Osteocyte (in vitro differentiated cells): Measurements from ENCODE around the gene ETF1. TPM values are rescaled to one million over a fixed set of nuclear protein-coding genes. Genes with fewer than 3 reads are reported as not detected.

Source experiments
- DNase-seq: peaks from one replicate; pipeline ENCODE4 v3.0.0; 2021; ENCODE audit warnings: mixed read lengths; ENCODE audit not compliant: unreplicated experiment; ENCODE audit errors: extremely low spot score
- H3K27ac Mint-ChIP-seq: one replicate; pipeline ENCODE4 v1.8.0; 2021; ENCODE audit warnings: mild to moderate bottlenecking, mixed read lengths; ENCODE audit not compliant: unreplicated experiment
- H3K27me3 Mint-ChIP-seq: one replicate; pipeline ENCODE4 v1.8.0; 2021; ENCODE audit warnings: mixed read lengths; ENCODE audit not compliant: unreplicated experiment
- H3K36me3 Mint-ChIP-seq: one replicate; pipeline ENCODE4 v1.8.0; 2021; ENCODE audit warnings: mixed read lengths; ENCODE audit not compliant: unreplicated experiment
- H3K4me1 Mint-ChIP-seq: one replicate; pipeline ENCODE4 v1.8.0; 2021; ENCODE audit warnings: mixed read lengths; ENCODE audit not compliant: unreplicated experiment
- H3K4me3 Mint-ChIP-seq: one replicate; pipeline ENCODE4 v1.8.0; 2021; ENCODE audit warnings: mild to moderate bottlenecking, moderate library complexity, mixed read lengths; ENCODE audit not compliant: unreplicated experiment
- H3K9me3 Mint-ChIP-seq: one replicate; pipeline ENCODE4 v1.8.0; 2021; ENCODE audit warnings: mixed read lengths; ENCODE audit not compliant: unreplicated experiment
- CTCF ChIP-seq: fragments of 200-600 bp; sonication (generic); IDR thresholded peaks from 2 replicates; pipeline ENCODE4 v1.5.0; 2021; ENCODE audit warnings: antibody characterized with exemption, mild to moderate bottlenecking, moderate library complexity
- total RNA-seq: library from RNA; stranded (reverse); gene quantifications from 2 replicates; pipeline ENCODE4 v1.2.1, GENCODE V29; 2021

The ETF1 gene
- total RNA-seq, 1 donor from 2014 or later: 88.3 TPM

DNA sequence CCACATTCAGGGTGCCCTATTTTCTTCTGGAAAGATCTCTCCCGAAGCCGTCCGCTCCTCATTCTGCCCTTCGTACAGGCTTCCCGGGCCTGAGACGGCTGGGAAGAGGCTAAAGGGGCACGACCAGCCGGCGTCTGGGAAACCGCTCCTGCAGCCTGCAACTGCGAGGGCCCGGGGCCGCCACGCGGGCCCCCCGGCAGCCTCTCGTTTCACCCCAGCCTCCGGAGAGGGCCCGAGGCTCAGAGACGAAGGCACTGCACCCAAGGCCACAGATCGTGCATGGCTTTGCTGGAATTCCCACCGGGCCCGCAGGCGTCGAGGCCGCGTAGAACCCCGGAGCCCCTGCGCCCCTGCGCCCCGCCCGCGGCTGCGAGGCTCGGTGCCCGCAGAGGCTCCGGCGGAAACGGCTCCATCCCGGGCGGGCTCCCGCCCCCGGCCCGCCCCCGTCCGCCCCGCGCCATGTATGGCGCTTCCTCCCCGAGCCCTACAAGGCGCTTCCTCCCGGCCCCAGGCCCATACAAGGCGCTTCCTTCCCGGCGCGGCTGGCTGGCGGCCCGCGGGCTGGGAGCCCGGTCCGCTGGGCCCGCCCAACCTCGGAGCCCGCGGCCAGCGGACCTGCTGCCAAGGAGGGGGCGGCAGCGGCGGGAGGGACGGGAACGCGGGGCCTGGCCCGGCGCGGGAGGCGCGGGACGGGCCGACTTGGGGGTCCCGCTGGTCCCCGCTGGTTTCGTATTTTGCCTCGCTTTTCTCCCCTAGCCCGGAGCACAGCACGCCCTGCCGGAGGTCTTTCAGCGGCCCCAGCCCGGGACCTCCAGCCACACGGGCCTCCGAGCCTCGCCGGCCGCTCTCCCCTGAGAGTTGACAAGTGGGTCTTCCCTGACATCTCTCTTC lies 51.1 kb downstream of the ETF1 start:
- Mint-ChIP-seq H3K4me3 (peak overlapping the region; percentile 76), H3K27ac (peak overlapping the region; percentile 63), H3K27me3 (peaks cover 25% of the 10 kb centered on the region), H3K9me3 (no peaks in the 10 kb centered on the region), H3K4me1 (peaks cover 11% of the 10 kb centered on the region), H3K36me3 (no peaks in the 10 kb centered on the region)
- peak; percentile 96 for DNase-seq
- TF ChIP-seq CTCF: no peak

- Mint-ChIP-seq H3K4me3 (peak overlapping the region; percentile 35), H3K36me3 (no peaks in the 10 kb centered on the region), H3K4me1 (peaks cover 11% of the 10 kb centered on the region), H3K27ac (no peak overlapping the region), H3K9me3 (no peaks in the 10 kb centered on the region), H3K27me3 (peaks cover 25% of the 10 kb centered on the region)
- no peak for TF ChIP-seq CTCF
- no peak for DNase-seq
Measured at GRCh38 chr5:138491284-138491648, 51.8 kb downstream of the ETF1 start.

DNA sequence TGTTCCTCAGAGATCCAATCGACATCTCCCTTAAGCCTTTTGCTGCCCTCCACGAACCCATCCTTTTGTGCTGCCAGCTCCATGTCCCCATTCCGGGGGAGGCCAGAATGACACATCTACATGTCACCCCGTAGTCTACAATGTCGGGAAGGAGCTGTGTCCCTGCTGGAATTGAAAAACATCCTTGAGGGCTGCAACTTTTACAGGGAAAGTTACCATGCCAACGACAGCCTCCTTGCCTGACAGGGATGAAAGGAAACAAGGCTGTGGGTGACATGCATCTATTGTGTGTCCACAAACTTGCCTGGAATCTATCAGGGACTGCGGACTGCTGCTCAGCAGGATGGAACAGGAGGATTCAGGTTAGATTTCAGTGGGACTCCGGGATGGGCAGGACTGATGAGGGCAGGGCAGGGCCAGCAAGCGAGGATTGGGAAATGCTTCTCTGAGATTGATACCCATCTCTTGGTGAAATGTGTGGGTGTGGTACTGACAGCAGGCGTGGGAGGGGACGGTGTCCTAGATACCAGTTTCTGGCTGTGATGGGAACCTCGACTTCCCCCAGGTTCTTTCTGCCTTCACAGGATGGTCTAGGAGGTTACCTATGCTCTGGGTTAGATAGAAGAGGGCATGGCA lies 52.3 kb downstream of the ETF1 start:
- TF ChIP-seq CTCF: no peak
- H3K9me3 Mint-ChIP-seq: no peaks in the 10 kb centered on the region
- no peaks in the 10 kb centered on the region for H3K36me3 Mint-ChIP-seq
- peak overlapping the region; percentile 35 for H3K4me3 Mint-ChIP-seq
- H3K4me1 Mint-ChIP-seq: peaks cover 11% of the 10 kb centered on the region
- peaks cover 25% of the 10 kb centered on the region for H3K27me3 Mint-ChIP-seq
- no peak for DNase-seq
- H3K27ac Mint-ChIP-seq: no peak overlapping the region

GRCh38 chr5:138489683-138490061 lies 53.4 kb downstream of the ETF1 start:
- no peaks in the 10 kb centered on the region for H3K9me3 Mint-ChIP-seq
- H3K4me3 Mint-ChIP-seq: no peak overlapping the region
- no peak overlapping the region for H3K27ac Mint-ChIP-seq

More at GRCh38 chr5:138489683-138490061, 53.4 kb downstream of the ETF1 start:
- TF ChIP-seq CTCF: no peak
- DNase-seq: no peak
- H3K4me1 Mint-ChIP-seq: peaks cover 11% of the 10 kb centered on the region
- H3K36me3 Mint-ChIP-seq: no peaks in the 10 kb centered on the region
- peaks cover 25% of the 10 kb centered on the region for H3K27me3 Mint-ChIP-seq
